HepG2 (cell line): ENCODE measurements around the gene PPP1R13L. TPM values are rescaled to one million over a fixed set of nuclear protein-coding genes. Genes with fewer than 3 reads are reported as not detected.

ENCODE experiments used
- AFF4 ChIP-seq: sonication (generic); formaldehyde crosslinking; IDR thresholded peaks from 2 replicates; pipeline ENCODE4 v1.4.0; 2020; ENCODE audit warnings: missing genetic modification reagents
- AGO1 ChIP-seq: fragments of 200-400 bp; formaldehyde crosslinking; IDR thresholded peaks from 2 replicates; pipeline ENCODE4 v1.6.1; 2017; ENCODE audit warnings: mild to moderate bottlenecking, low read depth, low read length, moderate library complexity; ENCODE audit not compliant: poor library complexity, severe bottlenecking
- CBX5 ChIP-seq: sonication (generic); formaldehyde crosslinking; IDR thresholded peaks from 2 replicates; pipeline ENCODE4 v1.4.0; 2020; ENCODE audit warnings: missing genetic modification reagents, borderline replicate concordance
- DMAP1 ChIP-seq: IDR thresholded peaks from 2 replicates; pipeline ENCODE4 v1.6.1; 2016
- HES4 ChIP-seq: sonication (generic); formaldehyde crosslinking; IDR thresholded peaks from 2 replicates; pipeline ENCODE4 v1.9.0; 2021; ENCODE audit warnings: mild to moderate bottlenecking, missing genetic modification reagents, borderline replicate concordance
- KDM3A ChIP-seq: IDR thresholded peaks from 2 replicates; pipeline ENCODE4 v1.6.1; 2018; ENCODE audit warnings: low read depth, missing compliant biosample characterization
- MIER2 ChIP-seq: IDR thresholded peaks from 2 replicates; pipeline ENCODE4 v1.6.1; 2016; ENCODE audit warnings: missing biosample characterization, missing genetic modification reagents
- MIER3 ChIP-seq: IDR thresholded peaks from 2 replicates; pipeline ENCODE4 v1.6.1; 2016; ENCODE audit warnings: missing compliant biosample characterization, borderline replicate concordance
- SMAD3 ChIP-seq: sonication (generic); formaldehyde crosslinking; IDR thresholded peaks from 2 replicates; pipeline ENCODE4 v1.4.0; 2020; ENCODE audit warnings: missing genetic modification reagents
- YEATS4 ChIP-seq: sonication (generic); formaldehyde crosslinking; IDR thresholded peaks from 2 replicates; pipeline ENCODE4 v1.4.0; 2020; ENCODE audit warnings: missing genetic modification reagents, borderline replicate concordance
- ZBTB34 ChIP-seq: sonication (generic); formaldehyde crosslinking; IDR thresholded peaks from 2 replicates; pipeline ENCODE4 v1.8.0; 2022; ENCODE audit warnings: mild to moderate bottlenecking, missing genetic modification reagents
- ZFP41 ChIP-seq: sonication (generic); formaldehyde crosslinking; IDR thresholded peaks from 2 replicates; pipeline ENCODE4 v1.4.0; 2020; ENCODE audit warnings: mild to moderate bottlenecking, missing genetic modification reagents, borderline replicate concordance
- ZNF207 ChIP-seq: fragments of 450-650 bp; IDR thresholded peaks from 2 replicates; pipeline ENCODE4 v1.6.1; 2016; ENCODE audit warnings: antibody characterized with exemption, borderline replicate concordance
- ZNF234 ChIP-seq: sonication (generic); formaldehyde crosslinking; conservative IDR thresholded peaks from 2 replicates; pipeline ENCODE4 v1.5.1; 2020; ENCODE audit warnings: mild to moderate bottlenecking, missing genetic modification reagents
- ZNF280B ChIP-seq: sonication (generic); formaldehyde crosslinking; IDR thresholded peaks from 2 replicates; pipeline ENCODE4 v1.5.0; 2020; ENCODE audit warnings: missing genetic modification reagents, mild to moderate bottlenecking, borderline replicate concordance
- ZNF382 ChIP-seq: sonication (generic); formaldehyde crosslinking; IDR thresholded peaks from 2 replicates; pipeline ENCODE4 v1.5.0; 2020; ENCODE audit warnings: missing genetic modification reagents, mild to moderate bottlenecking, borderline replicate concordance
- ZNF431 ChIP-seq: sonication (generic); formaldehyde crosslinking; IDR thresholded peaks from 2 replicates; pipeline ENCODE4 v1.9.0; 2022; ENCODE audit warnings: missing genetic modification reagents, low read depth, mild to moderate bottlenecking, borderline replicate concordance
- ZNF510 ChIP-seq: sonication (generic); formaldehyde crosslinking; IDR thresholded peaks from 2 replicates; pipeline ENCODE4 v1.4.0; 2020; ENCODE audit warnings: low read depth, mild to moderate bottlenecking, missing genetic modification reagents
- ZNF543 ChIP-seq: sonication (generic); formaldehyde crosslinking; IDR thresholded peaks from 2 replicates; pipeline ENCODE4 v1.4.0; 2020; ENCODE audit warnings: mild to moderate bottlenecking, missing genetic modification reagents
- ZNF549 ChIP-seq: sonication (generic); formaldehyde crosslinking; IDR thresholded peaks from 2 replicates; pipeline ENCODE4 v1.5.0; 2020; ENCODE audit warnings: missing genetic modification reagents
- ZNF567 ChIP-seq: sonication (generic); formaldehyde crosslinking; IDR thresholded peaks from 2 replicates; pipeline ENCODE4 v1.8.1; 2023; ENCODE audit warnings: mild to moderate bottlenecking, missing genetic modification reagents, borderline replicate concordance
- ZNF614 ChIP-seq: IDR thresholded peaks from 2 replicates; pipeline ENCODE4 v1.6.1; 2018; ENCODE audit warnings: missing biosample characterization, missing genetic modification reagents, inconsistent platforms, borderline replicate concordance
- ZNF629 ChIP-seq: sonication (generic); formaldehyde crosslinking; conservative IDR thresholded peaks from 2 replicates; pipeline ENCODE4 v1.5.0; 2020; ENCODE audit warnings: missing genetic modification reagents
- ZNF713 ChIP-seq: sonication (generic); formaldehyde crosslinking; IDR thresholded peaks from 2 replicates; pipeline ENCODE4 v1.4.0; 2020; ENCODE audit warnings: mild to moderate bottlenecking, missing genetic modification reagents
- ZNF768 ChIP-seq: sonication (generic); formaldehyde crosslinking; IDR thresholded peaks from 2 replicates; pipeline ENCODE4 v1.4.0; 2020; ENCODE audit warnings: missing genetic modification reagents
- polyA plus RNA-seq, 8 experiments: library from polyadenylated mRNA; depleted of rRNA in 3 of 8; stranded (reverse) in 7 of 8; unstranded in 1 of 8; fragments of >200 nt; fragmentation: Illumina TruSeq in 4 of 8; extraction: Trizol in 4 of 8; gene quantifications; 2 replicates each; pipeline versions ENCODE4 v1.2.1 to v1.2.3, GENCODE V29; 2011 to 2016; ENCODE audit warnings: low read depth in 4 of 8, missing spikeins in 1 of 8, mixed read lengths in 1 of 8; ENCODE audit not compliant: insufficient read depth in 1 of 8
- total RNA-seq, 5 experiments: library from RNA; depleted of rRNA; stranded (reverse); fragments of >200 nt; fragmentation: Illumina TruSeq; extraction: Trizol; gene quantifications; 2 replicates each; pipeline ENCODE4 v1.2.3, GENCODE V29; 2016; ENCODE audit warnings: low read depth in 1 of 5

PPP1R13L gene
- total and polyA plus RNA-seq, 2 of the 13 experiments (the other 11 are each of a cell fraction or from before 2014, with no cell fraction given), result 1.3 to 6.6 TPM

GRCh38 chr19:45423589-45424190, 18.8 kb upstream of the PPP1R13L start, which contains the start of gene ERCC1 (continued):
- peak; percentile 58; the same call in 1 of the 2 replicates for TF ChIP-seq ZNF567
- TF ChIP-seq ZNF614 (CRISPR knock-in tag), result peak; percentile 75
- TF ChIP-seq MIER2 (CRISPR knock-in tag), result peak; percentile 59; the same call in 1 of the 2 replicates
- peak; percentile 81 for TF ChIP-seq KDM3A (CRISPR knock-in tag)
- TF ChIP-seq ZNF510 (CRISPR knock-in tag), result 0 out of 2 replicates have a peak, but pooled peaks have one; percentile 29
- TF ChIP-seq ZNF543, result peak; percentile 87; the same call in 1 of the 2 replicates
- TF ChIP-seq ZNF629 (CRISPR knock-in tag), result no peak
- TF ChIP-seq ZNF713 (CRISPR knock-in tag), result peak; percentile 67; the same call in 1 of the 2 replicates
- no peak for TF ChIP-seq AFF4 (CRISPR knock-in tag)
- peak; percentile 52 for TF ChIP-seq ZNF768 (CRISPR knock-in tag)
- TF ChIP-seq AGO1, result peak; percentile 57
- TF ChIP-seq ZNF234, result no peak
- no peak for TF ChIP-seq ZNF207
- no peak; the same call in 1 of the 2 replicates for TF ChIP-seq SMAD3 (CRISPR knock-in tag)
- TF ChIP-seq YEATS4 (CRISPR knock-in tag), result peak; percentile 93
- 0 out of 2 replicates have a peak, but pooled peaks have one; percentile 49 for TF ChIP-seq HES4 (CRISPR knock-in tag)
- no peak; the same call in 1 of the 2 replicates for TF ChIP-seq ZNF431
- TF ChIP-seq ZBTB34, result no peak
- no peak for TF ChIP-seq ZNF382 (CRISPR knock-in tag)
- peak; percentile 67; the same call in 1 of the 2 replicates for TF ChIP-seq ZFP41 (CRISPR knock-in tag)
- TF ChIP-seq MIER3 (CRISPR knock-in tag), result no peak
- peak; percentile 90; the same call in 1 of the 2 replicates for TF ChIP-seq CBX5 (CRISPR knock-in tag)
- TF ChIP-seq ZNF280B (CRISPR knock-in tag), result peak; percentile 65; the same call in 1 of the 2 replicates
- TF ChIP-seq DMAP1 (CRISPR knock-in tag), result peak; percentile 99
- TF ChIP-seq ZNF549 (CRISPR knock-in tag), result no peak
